Panc1 (cell line): Measurements from ENCODE around the gene TSPAN17.

ENCODE experiments used
- POLR2AphosphoS5 ChIP-seq: IDR thresholded peaks from 2 replicates; pipeline ENCODE4 v1.6.1; 2012; ENCODE audit warnings: mild to moderate bottlenecking, low read depth, low read length, moderate library complexity
- TF ChIP-seq, protein P1 (sequence below): fragments of 450-650 bp; IDR thresholded peaks from 2 replicates; pipeline ENCODE4 v1.5.1; 2017; ENCODE audit warnings: mild to moderate bottlenecking

DNA sequence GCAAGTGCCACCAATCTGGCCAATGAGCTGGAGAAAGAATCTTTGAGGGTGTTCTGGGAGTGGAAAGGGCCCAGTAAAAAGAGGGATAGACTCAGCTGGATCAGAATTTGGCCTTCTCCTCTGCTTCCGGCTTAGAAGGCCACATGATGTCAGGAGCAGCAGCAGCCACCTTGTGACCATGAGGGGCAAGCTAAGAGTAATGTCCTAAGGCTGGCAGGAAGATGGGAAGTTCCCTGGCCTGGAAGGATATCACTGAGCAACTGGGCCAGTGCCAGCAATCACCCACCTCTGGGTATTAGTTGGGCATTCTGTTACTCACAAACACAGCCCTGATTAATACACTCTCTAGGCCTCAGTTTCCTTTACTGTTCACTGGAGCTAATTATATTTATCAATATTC is 44.2 kb downstream of the TSPAN17 start:
- TF ChIP-seq, protein P1, sequence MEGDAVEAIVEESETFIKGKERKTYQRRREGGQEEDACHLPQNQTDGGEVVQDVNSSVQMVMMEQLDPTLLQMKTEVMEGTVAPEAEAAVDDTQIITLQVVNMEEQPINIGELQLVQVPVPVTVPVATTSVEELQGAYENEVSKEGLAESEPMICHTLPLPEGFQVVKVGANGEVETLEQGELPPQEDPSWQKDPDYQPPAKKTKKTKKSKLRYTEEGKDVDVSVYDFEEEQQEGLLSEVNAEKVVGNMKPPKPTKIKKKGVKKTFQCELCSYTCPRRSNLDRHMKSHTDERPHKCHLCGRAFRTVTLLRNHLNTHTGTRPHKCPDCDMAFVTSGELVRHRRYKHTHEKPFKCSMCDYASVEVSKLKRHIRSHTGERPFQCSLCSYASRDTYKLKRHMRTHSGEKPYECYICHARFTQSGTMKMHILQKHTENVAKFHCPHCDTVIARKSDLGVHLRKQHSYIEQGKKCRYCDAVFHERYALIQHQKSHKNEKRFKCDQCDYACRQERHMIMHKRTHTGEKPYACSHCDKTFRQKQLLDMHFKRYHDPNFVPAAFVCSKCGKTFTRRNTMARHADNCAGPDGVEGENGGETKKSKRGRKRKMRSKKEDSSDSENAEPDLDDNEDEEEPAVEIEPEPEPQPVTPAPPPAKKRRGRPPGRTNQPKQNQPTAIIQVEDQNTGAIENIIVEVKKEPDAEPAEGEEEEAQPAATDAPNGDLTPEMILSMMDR, result no peak
- no peak for TF ChIP-seq POLR2AphosphoS5
